GM12874 (cell line): ENCODE results near the gene GRM7.

ENCODE experiments used
- CTCF ChIP-seq: IDR thresholded peaks from 2 replicates; pipeline ENCODE4 v1.5.1; 2011; ENCODE audit warnings: low read depth, mild to moderate bottlenecking, control low read depth, low read length, moderate library complexity; ENCODE audit not compliant: insufficient read depth

Gene GRM7

DNA sequence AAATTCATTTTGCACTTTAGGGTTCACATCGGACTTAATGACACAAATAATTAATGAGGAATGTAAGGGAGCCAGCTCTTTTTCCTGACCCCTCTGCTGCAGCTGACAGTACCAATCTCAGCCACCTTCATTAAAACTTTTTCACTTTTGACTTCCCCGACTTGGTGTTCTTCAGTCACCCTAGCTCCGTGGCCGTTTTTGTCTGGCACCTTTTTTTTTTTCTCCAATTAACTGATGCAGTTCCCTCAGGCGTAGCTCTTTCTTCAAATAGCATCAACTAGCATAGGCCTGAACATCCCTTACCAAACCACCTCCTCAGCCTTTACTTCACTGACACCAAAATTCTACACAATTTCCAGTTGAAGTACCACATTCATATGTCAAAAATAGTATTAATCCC is 350.8 kb downstream of the GRM7 start:
- no peak for TF ChIP-seq CTCF

- no peak for TF ChIP-seq CTCF
Measured at GRCh38 chr3:7215706-7216105, 354.8 kb downstream of the GRM7 start.

DNA sequence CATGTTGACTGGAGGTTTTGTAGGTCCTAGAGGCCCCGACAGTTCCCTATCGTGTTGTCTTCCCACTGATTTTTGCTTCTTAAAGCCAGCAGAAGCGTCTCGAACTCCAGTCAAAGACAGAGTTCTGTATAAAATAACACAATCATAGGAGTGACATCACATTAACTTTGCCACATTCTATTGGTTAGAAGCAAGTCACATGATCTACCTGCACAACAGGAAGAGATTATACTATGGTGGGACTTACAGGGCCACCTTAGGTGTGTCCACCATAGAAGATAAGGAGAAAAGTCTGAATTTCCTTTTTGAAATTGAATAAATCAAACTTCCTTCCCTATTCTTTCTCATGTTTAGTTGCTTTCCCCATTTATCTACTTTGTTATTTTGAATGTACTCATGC is 365.5 kb downstream of the GRM7 start:
- TF ChIP-seq CTCF = no peak

GRCh38 chr3:7238565-7239295 is 377.8 kb downstream of the GRM7 start:
- TF ChIP-seq CTCF = no peak

DNA sequence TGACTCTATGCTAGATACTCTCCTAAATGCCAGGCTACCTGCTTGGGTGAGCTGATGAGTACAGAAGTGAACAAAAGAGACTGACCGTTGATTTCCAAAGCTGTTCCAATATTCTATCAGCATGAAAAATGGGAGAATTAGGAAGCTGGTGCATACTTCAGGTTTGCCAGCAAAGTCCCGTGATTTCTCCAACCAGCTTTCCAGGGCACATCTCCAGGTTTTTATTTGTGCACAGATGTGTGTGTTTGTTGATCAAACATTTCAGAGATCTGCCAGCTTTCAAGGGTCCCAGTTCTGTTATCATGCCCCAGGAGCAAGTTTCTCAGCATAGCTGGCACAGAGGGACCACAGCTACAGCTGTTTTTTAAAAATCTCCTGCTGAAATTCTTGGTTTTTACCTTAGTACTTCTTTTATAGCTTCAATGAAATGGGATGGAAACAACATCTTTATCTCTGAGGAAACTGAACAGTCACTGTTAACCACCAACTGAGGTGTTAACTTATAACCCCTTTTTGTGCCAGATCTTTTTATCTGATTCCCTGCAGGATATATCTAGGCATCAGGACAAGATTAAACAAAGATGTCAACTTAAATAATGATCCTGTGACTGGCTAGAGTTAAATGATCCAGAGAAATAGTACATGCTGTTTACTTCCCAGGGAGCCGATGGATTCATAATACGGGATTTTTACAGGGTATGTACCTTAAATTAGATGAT is 380.8 kb downstream of the GRM7 start:
- no peak for TF ChIP-seq CTCF

DNA sequence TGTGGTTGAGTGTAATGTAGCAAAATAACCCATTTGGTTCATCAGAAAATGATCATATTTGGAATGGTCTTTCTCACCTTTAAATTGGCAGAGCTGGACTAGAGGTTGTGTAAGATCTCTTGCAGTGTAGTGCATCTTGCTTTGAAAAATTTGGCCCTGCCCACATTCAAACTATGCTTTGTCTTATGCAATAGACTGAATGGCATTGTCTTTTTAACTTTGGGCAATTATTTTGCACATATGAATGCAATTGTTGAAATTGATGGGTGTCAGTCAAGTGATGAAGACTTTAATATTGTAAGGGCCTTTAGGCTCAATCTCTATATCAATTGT is 381.4 kb downstream of the GRM7 start:
- no peak for TF ChIP-seq CTCF

DNA sequence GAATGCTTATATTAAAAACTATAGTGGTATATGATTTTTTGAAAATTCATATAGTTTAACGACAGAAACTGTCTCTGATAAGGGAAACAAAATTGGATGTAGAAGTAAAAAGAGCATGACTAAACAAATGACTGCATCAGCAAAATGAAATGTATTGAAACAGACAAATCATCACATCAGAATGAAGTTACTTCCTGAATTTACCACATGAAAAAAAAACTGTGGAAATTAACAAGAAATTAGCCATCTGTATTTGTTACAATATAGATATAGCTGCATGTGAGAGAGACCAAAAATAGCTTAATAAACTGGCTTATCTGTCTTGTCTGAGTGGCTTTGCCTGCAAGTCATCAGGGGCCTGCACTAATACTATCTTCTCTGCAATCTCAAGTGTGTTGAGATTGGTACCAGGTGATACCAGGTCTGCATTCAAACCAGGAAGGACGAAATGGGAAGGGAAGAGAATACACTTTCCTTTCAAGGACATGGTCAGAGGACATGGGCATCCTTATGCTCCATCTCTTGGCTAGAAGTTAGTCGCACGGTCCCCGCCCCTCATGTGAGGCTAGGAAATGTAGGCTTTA is 388.7 kb downstream of the GRM7 start:
- TF ChIP-seq CTCF = no peak
